ENCODE measurements around the gene RPN2. TPM values are rescaled to one million over a fixed set of nuclear protein-coding genes. Genes with fewer than 3 reads are reported as not detected.

RPN2 gene
- total RNA-seq, 1 experiment from 2014 or later = 338 TPM

DNA sequence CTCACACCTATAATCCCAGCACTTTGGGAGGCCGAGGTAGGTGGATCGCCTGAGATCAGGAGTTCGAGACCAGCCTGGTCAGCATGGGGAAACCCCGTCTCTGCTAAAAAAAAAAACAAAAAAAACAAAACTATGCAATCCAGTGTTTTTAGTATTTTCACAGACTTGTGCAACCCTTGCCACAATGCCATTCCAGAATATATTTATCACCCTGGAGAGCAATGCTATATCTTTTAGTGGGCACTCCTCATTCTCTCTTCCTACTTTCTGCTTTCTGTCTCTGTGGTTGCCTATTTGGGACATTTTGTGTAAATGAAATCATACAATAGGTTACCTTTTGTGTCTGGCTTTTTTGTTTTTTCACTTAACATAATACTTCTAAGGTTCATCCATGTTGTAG, 39.3 kb downstream of the RPN2 start:
- DNase-seq (ENCODE audit: low spot score) = no peak

DNA sequence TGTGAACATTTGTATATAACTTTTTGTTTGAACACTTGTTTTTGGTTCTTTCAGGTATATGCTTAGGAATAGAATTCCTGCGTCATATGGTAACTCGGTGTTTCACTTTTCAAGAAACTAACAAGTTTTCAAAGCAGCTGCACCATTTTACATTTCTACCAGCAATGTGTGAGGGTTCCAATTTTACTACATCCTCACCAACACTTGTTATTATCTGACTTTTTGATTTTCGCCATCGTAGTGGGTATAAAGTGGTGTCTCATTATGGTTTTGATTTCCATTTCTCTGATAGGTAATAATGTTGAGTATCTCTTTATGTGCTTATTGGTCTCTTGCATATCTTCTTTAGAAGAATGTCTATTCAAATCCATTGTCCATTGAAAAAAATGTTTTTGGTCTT, 39.8 kb downstream of the RPN2 start:
- no peak for DNase-seq (ENCODE audit: low spot score)

DNA sequence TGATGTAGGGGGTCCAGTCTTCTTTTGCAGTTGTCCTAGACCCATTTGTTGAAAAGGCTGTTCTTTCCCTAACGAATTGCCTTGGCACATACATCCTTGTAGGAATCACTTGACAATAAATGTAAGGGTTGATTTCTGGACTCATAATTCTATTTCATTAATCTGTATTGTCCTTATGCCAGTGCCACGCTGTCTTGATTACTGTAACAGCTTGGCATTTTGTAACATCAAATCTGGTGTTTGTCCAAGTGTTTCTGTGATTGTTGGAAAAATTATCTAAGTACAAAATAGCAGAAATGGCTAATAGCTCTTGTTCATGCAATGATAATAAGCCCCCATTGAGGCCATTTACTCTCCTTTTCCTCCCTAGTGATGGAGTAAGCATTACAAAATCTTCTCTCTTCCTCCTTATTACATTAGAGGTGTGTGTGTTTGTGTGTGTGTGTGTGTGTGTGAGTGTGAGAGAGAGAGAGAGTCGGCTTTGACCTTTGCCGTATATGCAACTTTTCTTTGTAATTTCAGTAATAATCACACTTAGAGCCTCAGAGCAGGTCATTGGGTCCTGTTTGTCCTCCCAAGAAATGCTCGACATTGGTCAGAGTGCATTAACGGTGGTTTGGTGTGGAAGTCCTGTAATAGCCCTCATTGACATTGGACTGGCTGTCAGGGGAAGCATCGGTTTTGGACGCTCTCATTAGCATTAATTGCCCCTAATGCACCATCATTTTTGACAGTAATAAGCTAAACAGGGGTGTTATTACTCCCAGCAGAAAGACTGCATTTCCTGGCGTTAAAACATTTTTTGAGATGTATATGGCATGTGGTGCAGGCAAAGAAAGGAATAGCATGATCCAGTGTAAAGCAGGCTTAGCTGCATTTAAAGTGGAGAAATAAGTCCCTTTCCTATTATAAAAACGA, 40.9 kb downstream of the RPN2 start:
- no peak for DNase-seq (ENCODE audit: low spot score)

DNA sequence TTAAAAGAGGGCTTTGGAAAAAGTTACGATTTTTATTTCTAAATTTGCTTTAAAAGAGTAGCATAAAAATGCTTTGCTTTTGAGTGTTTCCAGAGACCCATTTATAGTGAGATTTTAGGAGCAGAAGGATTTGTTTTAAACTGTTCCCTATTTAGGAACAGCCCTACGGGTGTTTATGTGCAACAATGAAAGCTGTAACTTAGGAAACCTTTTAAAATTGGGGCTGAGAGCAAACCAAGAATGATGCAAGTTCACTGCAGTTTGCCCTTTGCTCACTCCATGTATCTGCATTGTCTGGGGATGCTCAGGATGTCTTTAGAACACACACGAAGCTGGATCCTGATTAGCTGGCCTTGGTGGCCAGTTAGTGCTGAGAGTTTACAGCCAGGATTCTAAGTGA, 41.6 kb downstream of the RPN2 start:
- DNase-seq (ENCODE audit: low spot score) = no peak

DNA sequence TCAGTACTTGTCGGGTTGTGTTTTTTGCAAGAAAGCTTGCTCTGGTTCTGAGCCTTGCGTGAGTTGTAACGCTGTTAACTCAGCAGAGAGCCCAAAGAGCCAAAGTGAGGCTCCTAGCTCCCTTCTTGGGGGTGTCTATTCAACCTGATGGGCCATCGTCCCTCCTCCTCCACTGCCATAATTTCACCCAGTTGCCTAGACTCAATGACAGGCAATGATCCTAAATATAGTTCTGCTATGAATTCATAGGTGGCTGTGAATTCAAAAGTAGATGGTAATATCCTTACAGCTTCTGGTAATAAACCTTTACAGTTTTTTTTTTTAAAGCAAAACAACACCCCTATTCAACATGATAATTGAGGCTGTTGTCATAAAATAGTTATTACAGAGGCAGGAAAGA, 43.0 kb downstream of the RPN2 start:
- no peak for DNase-seq (ENCODE audit: low spot score)

DNA sequence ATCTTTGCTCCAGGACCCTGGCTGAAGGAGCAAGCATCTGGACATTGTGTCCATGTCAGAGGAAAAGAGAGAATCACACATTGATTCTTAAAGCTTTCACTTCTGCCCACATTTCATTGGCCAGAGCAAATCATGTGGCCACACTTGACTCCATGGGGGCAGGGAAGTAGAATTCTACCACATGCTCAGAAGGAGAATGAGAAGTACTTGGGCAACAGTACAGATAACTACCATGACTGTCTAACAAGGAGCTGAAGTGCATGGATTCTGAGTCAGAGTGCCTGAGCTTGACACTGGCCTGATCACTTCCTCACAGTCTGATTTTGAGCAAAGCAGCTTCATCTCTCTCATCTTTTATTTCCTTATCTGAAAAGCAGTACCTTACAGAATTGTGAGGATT, 43.9 kb downstream of the RPN2 start:
- DNase-seq (ENCODE audit: low spot score) = no peak

- DNase-seq (ENCODE audit: low spot score) = no peak
These were observed 46.0 kb downstream of the RPN2 start for GRCh38 chr20:37225146-37225545.

GRCh38 chr20:37226889-37227288, 47.8 kb downstream of the RPN2 start:
- no peak for DNase-seq (ENCODE audit: low spot score)

- no peak for DNase-seq (ENCODE audit: low spot score)
These were observed 49.0 kb downstream of the RPN2 start for GRCh38 chr20:37228082-37228481.

DNA sequence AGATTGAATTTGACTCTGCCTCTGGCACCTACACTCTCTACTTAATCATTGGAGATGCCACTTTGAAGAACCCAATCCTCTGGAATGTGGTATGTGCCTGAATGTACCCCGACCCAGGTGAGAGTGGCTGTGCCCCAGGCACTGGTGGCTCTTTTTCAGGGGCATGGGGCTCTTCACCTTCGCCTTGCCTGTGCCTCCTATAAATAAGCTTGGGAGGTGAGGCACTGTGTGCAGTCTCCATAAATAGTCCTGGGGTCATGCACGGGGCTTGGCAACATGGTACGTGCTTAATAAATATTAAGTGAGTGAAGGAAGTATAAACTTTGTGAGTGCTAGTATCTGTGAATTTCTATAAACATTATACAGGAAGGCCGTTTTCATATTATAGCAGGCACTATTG, 49.5 kb downstream of the RPN2 start:
- no peak for DNase-seq (ENCODE audit: low spot score)

DNA sequence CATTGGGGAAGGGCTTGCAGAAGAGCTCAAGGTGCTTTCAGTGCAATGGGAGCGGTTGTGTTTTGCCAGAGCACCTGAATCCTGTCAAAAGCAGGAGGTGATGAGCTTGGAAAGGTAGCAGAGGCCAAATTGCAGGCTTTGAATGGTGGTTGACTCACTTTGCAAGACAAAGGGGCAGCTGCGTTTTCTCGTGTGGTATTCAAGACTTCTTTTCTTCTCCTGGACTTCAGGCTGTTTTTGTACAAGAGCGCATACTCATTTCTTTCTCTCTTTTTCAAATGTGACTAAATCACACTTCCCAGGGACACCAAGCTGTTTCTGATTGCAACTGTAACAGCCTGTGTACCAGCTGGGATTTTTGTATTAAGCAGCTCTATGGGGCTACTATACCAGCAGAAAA, 50.2 kb downstream of the RPN2 start:
- DNase-seq (ENCODE audit: low spot score) = no peak

DNA sequence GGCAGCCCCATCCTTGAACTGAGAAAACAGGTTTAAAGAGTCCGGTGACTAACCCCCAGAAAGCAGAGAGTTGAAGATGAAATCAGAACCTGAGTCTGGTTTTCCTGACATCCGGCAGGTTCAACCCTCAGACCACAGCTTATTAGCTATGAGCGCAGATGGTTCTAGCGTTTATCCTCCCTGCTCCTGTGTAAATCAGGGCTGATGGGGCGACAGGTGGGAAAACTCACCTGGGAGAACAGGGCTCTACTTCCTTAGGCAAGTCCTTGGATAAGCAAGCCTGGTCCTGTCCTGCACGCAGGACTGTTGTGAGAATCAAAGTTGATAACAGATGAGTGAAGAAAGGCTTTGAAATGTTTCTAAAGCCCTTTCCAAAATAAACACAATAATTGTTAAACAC, 51.1 kb downstream of the RPN2 start:
- DNase-seq (ENCODE audit: low spot score) = no peak

GRCh38 chr20:37231947-37232630, 53.0 kb downstream of the RPN2 start:
- DNase-seq (ENCODE audit: low spot score) = no peak

DNA sequence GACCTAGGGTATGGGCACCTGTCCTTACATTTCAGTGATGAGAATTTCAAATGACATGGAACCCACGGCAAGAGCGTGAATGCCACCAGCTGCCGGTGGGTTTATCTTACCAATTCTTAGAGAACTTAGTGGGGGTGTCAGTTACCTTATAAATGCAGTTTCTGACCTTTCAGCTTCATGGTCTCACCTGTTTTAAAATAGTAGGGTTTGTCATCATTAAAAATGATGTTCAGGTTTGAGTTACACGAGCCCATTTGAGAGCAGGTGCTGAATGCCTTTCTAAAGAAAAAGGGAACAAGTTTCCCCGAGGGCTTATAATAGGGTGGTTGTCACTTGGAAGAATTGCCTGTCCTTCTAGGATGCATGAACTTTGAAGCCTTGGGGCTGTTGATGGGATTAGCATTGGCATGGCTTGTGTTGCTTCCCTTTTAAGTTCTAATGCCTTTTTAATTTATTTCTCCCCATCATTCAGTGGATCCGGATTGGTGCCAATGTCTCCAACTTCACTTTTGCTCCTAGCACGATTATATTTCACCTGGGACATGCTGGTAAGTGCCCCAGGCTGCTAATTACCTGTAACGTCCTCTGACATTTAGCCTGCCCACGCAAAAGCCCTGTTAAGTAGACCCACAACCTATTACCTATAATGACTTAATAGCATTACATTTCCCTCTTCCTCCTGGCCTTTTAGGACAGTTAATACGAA, 54.6 kb downstream of the RPN2 start:
- DNase-seq (ENCODE audit: low spot score) = no peak

- DNase-seq (ENCODE audit: low spot score) = no peak
These were observed 55.1 kb downstream of the RPN2 start for GRCh38 chr20:37234254-37234581.

- no peak for DNase-seq (ENCODE audit: low spot score)
These were observed 55.9 kb downstream of the RPN2 start for GRCh38 chr20:37235065-37235464.

- no peak for DNase-seq (ENCODE audit: low spot score)
These were observed 57.3 kb downstream of the RPN2 start for GRCh38 chr20:37236462-37236861.

DNA sequence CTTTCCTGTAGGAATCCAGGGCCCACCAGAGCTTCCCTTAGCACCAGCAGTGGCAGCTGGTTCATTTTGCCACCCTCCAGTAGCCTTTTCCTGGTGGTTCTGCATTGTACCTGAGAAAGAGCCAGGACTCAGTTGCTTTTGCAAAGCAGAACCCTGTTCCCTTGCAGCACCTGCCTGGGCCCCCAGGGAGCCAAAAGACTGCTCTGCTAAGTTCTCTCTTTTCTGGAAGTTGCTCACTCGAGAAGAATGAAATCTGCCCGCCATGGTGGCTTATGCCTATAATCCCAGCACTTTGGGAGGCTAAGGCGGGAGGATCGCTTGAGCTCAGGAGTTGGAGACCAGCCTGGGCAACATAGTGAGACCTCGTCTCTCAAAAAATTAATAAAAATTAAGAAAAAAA, 58.5 kb downstream of the RPN2 start:
- no peak for DNase-seq (ENCODE audit: low spot score)

- no peak for DNase-seq (ENCODE audit: low spot score)
These were observed 59.3 kb downstream of the RPN2 start for GRCh38 chr20:37238426-37238825.

GRCh38 chr20:37238935-37239451, 59.9 kb downstream of the RPN2 start:
- DNase-seq (ENCODE audit: low spot score) = no peak

- no peak for DNase-seq (ENCODE audit: low spot score)
These were observed 61.4 kb downstream of the RPN2 start for GRCh38 chr20:37240337-37241067.

DNA sequence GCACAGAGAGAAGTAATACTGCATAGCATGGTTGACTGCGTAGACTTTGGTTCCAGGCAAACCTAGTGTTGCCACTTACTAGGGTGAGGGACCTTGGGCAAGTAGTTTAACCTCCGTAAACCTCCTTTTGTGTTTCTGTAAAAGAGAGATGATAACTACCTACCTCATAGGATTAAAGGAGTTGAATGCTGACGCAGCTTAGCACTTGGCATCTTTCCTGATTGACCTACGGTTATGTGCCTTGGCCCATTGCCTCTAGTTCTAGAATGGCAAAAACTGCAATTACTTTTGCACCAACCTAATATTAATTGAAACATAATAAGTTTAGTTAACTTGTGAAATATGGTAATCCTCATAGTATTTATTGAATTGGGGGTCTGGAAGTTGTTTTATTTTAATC, 63.4 kb downstream of the RPN2 start:
- DNase-seq (ENCODE audit: low spot score) = no peak
